K562 (cell line): ENCODE data around the gene ZSCAN32. TPM values are rescaled to one million over a fixed set of nuclear protein-coding genes. Genes with fewer than 3 reads are reported as not detected.

Experiments
- ATAC-seq: fragments of 200-7000 bp; cut with Tn5 transposase; 3 replicates; pipeline ENCODE4 v1.9.1; 2020; ENCODE audit warnings: moderate library complexity
- BruUV-seq: library from RNA; stranded (reverse); fragments of 400-500 nt; replicated peaks from 2 replicates; lab custom pipeline; 2021; lab: Mats Ljungman, UMichigan
- CTCF ChIA-PET: fragments of 300-600 bp; formaldehyde crosslinking; extraction: SDS; loops from one replicate; lab custom pipeline; 2021; ENCODE audit warnings: low intra/inter-chr PET ratio; lab: Yijun Ruan, JAX
- POLR2A ChIA-PET: fragments of 300-600, 350-650 bp; sonication (Branson Sonifier 250); formaldehyde crosslinking; extraction: SDS; loops from one replicate; lab custom pipeline; 2021; ENCODE audit warnings: antibody characterized with exemption, inconsistent platforms; lab: Yijun Ruan, JAX
- DNase-seq, 4 experiments: peaks; one replicate each; pipeline versions ENCODE4 v3.0.0 to v3.0.0-alpha.2; 2011 to 2018; ENCODE audit warnings: low spot score in 3 of 4, mixed read lengths in 3 of 4; ENCODE audit errors: extremely low read depth in 1 of 4
- FAIRE-seq: peaks from 2 replicates; lab custom pipeline; 2011; peaks lifted over from hg19 to GRCh38; lab: Jason Lieb, UNC
- H2AFZ ChIP-seq: 2 replicates; pipeline ENCODE4 v1.6.0; 2011; ENCODE audit warnings: low read depth, low read length, control low read depth, inconsistent platforms
- H3K27ac ChIP-seq: fragments of 200-600 bp; 3 replicates; pipeline ENCODE4 v1.8.0; 2011; ENCODE audit warnings: low read depth, mild to moderate bottlenecking, control low read depth, inconsistent platforms, low read length, moderate library complexity, mixed read lengths; ENCODE audit errors: extremely low read depth
- H3K27me3 ChIP-seq, 2 experiments: fragments of 300-600 bp in 1 of 2; 2 replicates in 1 of 2; 3 replicates in 1 of 2; pipeline versions ENCODE4 v1.6.0 to v1.8.0; 2011; ENCODE audit warnings: inconsistent platforms in 2 of 2, low read length in 2 of 2, mild to moderate bottlenecking in 1 of 2, mixed read lengths in 1 of 2, moderate library complexity in 1 of 2; ENCODE audit not compliant: control insufficient read depth in 2 of 2, insufficient read depth in 2 of 2
- H3K36me3 ChIP-seq: fragments of 300-600 bp; 3 replicates; pipeline ENCODE4 v1.8.0; 2011; ENCODE audit warnings: mild to moderate bottlenecking, low read length, inconsistent platforms; ENCODE audit not compliant: control insufficient read depth, insufficient read depth
- H3K4me1 ChIP-seq, 2 experiments: fragments of 200-600 bp in 1 of 2; replicated peaks in 1 of 2; 2 replicates in 1 of 2; 3 replicates in 1 of 2; pipeline versions ENCODE4 v1.5.1 to v1.8.0; 2011; ENCODE audit warnings: inconsistent platforms in 2 of 2, low read length in 2 of 2, mild to moderate bottlenecking in 1 of 2, mixed read lengths in 1 of 2, moderate library complexity in 1 of 2; ENCODE audit not compliant: control insufficient read depth in 2 of 2, insufficient read depth in 2 of 2
- H3K4me2 ChIP-seq: 2 replicates; pipeline ENCODE4 v1.6.1; 2011; ENCODE audit warnings: low read length, control low read depth, inconsistent platforms, mixed read lengths; ENCODE audit not compliant: insufficient read depth
- H3K4me3 ChIP-seq: fragments of 200-600 bp; sonication (generic), shearing (Covaris generic); 2 replicates; pipeline ENCODE4 v1.5.1; 2016; ENCODE audit warnings: control low read depth, inconsistent platforms
- H3K79me2 ChIP-seq: fragments of 200-600 bp; 3 replicates; pipeline ENCODE4 v1.8.0; 2011; ENCODE audit warnings: low read length, inconsistent platforms; ENCODE audit not compliant: control insufficient read depth, insufficient read depth
- H3K9ac ChIP-seq, 2 experiments: 2 replicates each; pipeline versions ENCODE4 v1.6.0 to v1.6.1; 2011; ENCODE audit warnings: low read depth in 2 of 2, low read length in 2 of 2, control low read depth in 1 of 2, inconsistent platforms in 1 of 2, mild to moderate bottlenecking in 1 of 2, mixed read lengths in 1 of 2; ENCODE audit not compliant: insufficient read depth in 1 of 2
- H3K9me1 ChIP-seq: one replicate; pipeline ENCODE4 v1.6.0; 2011; ENCODE audit warnings: inconsistent platforms, mild to moderate bottlenecking, low read length, moderate library complexity; ENCODE audit not compliant: control insufficient read depth, insufficient read depth
- H3K9me3 ChIP-seq: replicated peaks from 2 replicates; pipeline ENCODE4 v1.5.1; 2011; ENCODE audit warnings: low read depth, low read length, inconsistent platforms; ENCODE audit not compliant: control insufficient read depth, insufficient read depth
- H4K20me1 ChIP-seq: replicated peaks from 2 replicates; pipeline ENCODE4 v1.6.1; 2011; ENCODE audit warnings: low read length, inconsistent platforms, mixed read lengths; ENCODE audit not compliant: control insufficient read depth, insufficient read depth
- ATF1 ChIP-seq, 2 experiments: fragments of 450-650 bp in 1 of 2; IDR thresholded peaks; 2 replicates each; pipeline ENCODE4 v1.6.1; 2016; ENCODE audit warnings: missing compliant biosample characterization in 1 of 2, missing genetic modification characterization in 1 of 2
- CCAR2 ChIP-seq: fragments of 200-400 bp; formaldehyde crosslinking; IDR thresholded peaks from 2 replicates; pipeline ENCODE4 v1.6.1; 2017; ENCODE audit warnings: mild to moderate bottlenecking, low read depth, low read length
- JUN ChIP-seq, 2 experiments: sonication (generic) in 1 of 2; formaldehyde crosslinking in 1 of 2; IDR thresholded peaks; 2 replicates each; pipeline versions ENCODE4 v1.6.1 to v1.8.0; 2012 to 2022; ENCODE audit warnings: borderline replicate concordance in 2 of 2, mild to moderate bottlenecking in 2 of 2, improper control_type of control experiment in 1 of 2, low read depth in 1 of 2, low read length in 1 of 2, missing genetic modification reagents in 1 of 2
- PPARD ChIP-seq: fragments of 250-450 bp; sonication (Bioruptor Pico); IDR thresholded peaks from 2 replicates; pipeline ENCODE4 v1.8.0; 2022; ENCODE audit warnings: inconsistent platforms, mild to moderate bottlenecking, moderate library complexity
- SMAD3 ChIP-seq: fragments of 450-650 bp; formaldehyde crosslinking; conservative IDR thresholded peaks from 2 replicates; pipeline ENCODE4 v1.4.0; 2020; ENCODE audit warnings: mild to moderate bottlenecking
- TARDBP ChIP-seq: fragments of 450-650 bp; IDR thresholded peaks from 2 replicates; pipeline ENCODE4 v1.6.1; 2016
- USF1 ChIP-seq: sonication (generic); formaldehyde crosslinking; IDR thresholded peaks from 2 replicates; pipeline ENCODE4 v1.9.0; 2022; ENCODE audit warnings: mild to moderate bottlenecking, missing genetic modification reagents
- ZFX ChIP-seq: sonication (generic); formaldehyde crosslinking; IDR thresholded peaks from 2 replicates; pipeline ENCODE4 v1.8.0; 2022; ENCODE audit warnings: mild to moderate bottlenecking, missing genetic modification reagents, moderate library complexity
- ZNF384 ChIP-seq: IDR thresholded peaks from 2 replicates; pipeline ENCODE4 v1.6.1; 2012; ENCODE audit warnings: low read depth, low read length, improper control_type of control experiment
- WGBS: fragments of 100-300 bp; shearing (Covaris generic); methylation state at CpG from one replicate; pipeline ENCODE4 v1.1.6; 2016; ENCODE audit warnings: low coverage, mixed read lengths; ENCODE audit not compliant: insufficient coverage; ENCODE audit errors: missing lambda C conversion rate; 5-methylcytosine and 5-hydroxymethylcytosine counted together
- in situ Hi-C: fragments of 300-500 bp; cut with MboI; formaldehyde crosslinking; loops from 4 replicates; pipeline ENCODE4 v1.15.0; 2018; ENCODE audit warnings: inconsistent platforms, mixed read lengths
- intact Hi-C: fragments of 100-400 bp; cut with micrococcal nuclease; formaldehyde crosslinking; loops from 2 replicates; pipeline ENCODE4 v1.14.2; 2022
- polyA plus RNA-seq, 8 experiments: library from polyadenylated mRNA; depleted of rRNA in 4 of 8; stranded (reverse) in 5 of 8; unstranded in 3 of 8; fragments of >200 nt; fragmentation: Nextera tagmentation in 2 of 8; fragmentation: Illumina TruSeq in 1 of 8; extraction: Ambion mirVana in 2 of 8; extraction: Trizol in 1 of 8; gene quantifications; 2 replicates each; pipeline versions ENCODE4 v1.2.1 to v1.2.3, GENCODE V29; 2011 to 2014; ENCODE audit warnings: inconsistent platforms in 1 of 8, missing spikeins in 1 of 8
- total RNA-seq, 7 experiments: library from RNA; depleted of rRNA in 6 of 7; stranded (reverse); fragments of >200 nt in 6 of 7; fragmentation: Illumina TruSeq in 2 of 7; extraction: Trizol in 2 of 7; gene quantifications; 2 replicates each; pipeline versions ENCODE4 v1.2.1 to v1.2.3, GENCODE V29; 2011 to 2021; ENCODE audit warnings: low replicate concordance in 1 of 7
- TF ChIP-seq, protein P1 (sequence below), 2 experiments: fragments of 250-450 bp in 1 of 2; fragments of 450-650 bp in 1 of 2; sonication (Bioruptor Pico) in 1 of 2; IDR thresholded peaks; 2 replicates each; pipeline versions ENCODE4 v1.6.1 to v1.8.0; 2016 to 2021; ENCODE audit warnings: mild to moderate bottlenecking in 2 of 2, moderate library complexity in 2 of 2, missing compliant biosample characterization in 1 of 2, missing genetic modification characterization in 1 of 2

Gene ZSCAN32
- total and polyA plus RNA-seq, 9 of the 15 experiments (the other 6 are each of a cell fraction or from before 2014, with no cell fraction given) = 16.0 to 29.4 (median 19.2) TPM

DNA sequence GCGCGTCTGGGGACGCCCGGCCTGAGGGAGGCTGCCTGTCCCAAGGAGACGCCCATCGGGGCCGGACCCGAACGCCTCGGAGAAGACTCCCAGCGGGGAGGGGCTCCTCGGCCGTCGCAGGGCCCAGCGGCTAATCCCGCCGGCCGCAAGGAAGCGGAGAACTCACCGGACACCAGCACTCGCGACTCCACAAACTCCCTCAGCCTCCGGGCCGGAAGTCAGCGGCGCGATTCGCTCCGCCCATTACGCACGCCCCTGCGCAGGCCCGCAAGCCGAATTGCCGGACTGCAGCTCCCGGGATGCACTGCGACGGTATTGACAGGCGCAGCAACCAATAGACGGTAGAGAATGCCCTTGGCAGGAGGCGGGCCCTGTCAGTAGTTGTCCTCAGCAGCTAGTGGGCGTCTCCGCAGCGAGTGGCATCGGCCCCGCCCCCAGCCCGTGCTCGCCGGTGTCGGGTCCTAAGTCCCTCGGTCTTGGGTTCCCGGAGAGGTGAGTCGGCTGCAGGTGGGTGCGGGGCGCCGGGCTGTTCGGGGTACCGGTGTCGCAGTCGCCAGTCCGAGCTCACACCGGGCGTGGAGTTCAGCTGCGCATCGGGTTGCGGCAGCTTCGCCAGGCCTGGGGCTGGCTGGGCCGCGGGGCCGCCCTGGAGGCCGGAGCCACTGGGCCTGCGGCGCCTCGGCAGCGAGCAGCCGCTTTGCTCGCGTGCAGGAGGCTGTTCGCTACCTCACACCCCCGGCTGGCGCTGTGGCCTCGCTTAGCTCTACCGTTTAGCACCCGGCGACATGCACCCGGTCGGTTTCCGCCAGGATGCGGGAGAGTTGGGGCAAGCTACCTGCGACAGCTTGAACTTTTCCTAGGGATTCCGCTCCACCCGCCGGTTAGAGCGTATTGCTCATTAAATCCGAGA lies at the start of gene ZSCAN32, which contains the start of gene ZNF174 (continued):
- TF ChIP-seq ATF1 (CRISPR knock-in tag; IDR thresholded peaks at IDR 0.05) (peak; percentile 1; the same call in 1 of the 2 replicates), ATF1 (tag; IDR thresholded peaks at IDR 0.05) (peak; percentile 92), ZNF384 (no peak), PPARD (CRISPR knock-in tag) (no peak), CCAR2 (no peak), SMAD3 (CRISPR knock-in tag) (0 out of 2 replicates have a peak, but pooled peaks have one; percentile 56)
- TF ChIP-seq, all 486 proteins: peak for 145

GRCh38 chr16:3444032-3444388 lies 43.2 kb upstream of the ZSCAN32 start:
- CTCF ChIA-PET = no interaction called here
- POLR2A ChIA-PET = interaction anchor here (1.0 kb wide), 1 partner anchor 9 kb away, joined by 4 read pairs; no protein-coding TSS in a partner anchor
- BruUV-seq = TSS peak; percentile 85
- FAIRE-seq (no peak), DNase-seq (no peak)
- H3K4me3 ChIP-seq = peak overlapping the region; percentile 41
- no peaks in the 10 kb centered on the region for H3K79me2 ChIP-seq
- H3K9me1 ChIP-seq = no peaks in the 10 kb centered on the region
- H2AFZ ChIP-seq = peak overlapping the region; percentile 63; the same call in 1 of the 2 replicates
- TF ChIP-seq, protein P1, sequence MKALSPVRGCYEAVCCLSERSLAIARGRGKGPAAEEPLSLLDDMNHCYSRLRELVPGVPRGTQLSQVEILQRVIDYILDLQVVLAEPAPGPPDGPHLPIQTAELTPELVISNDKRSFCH (CRISPR knock-in tag; IDR thresholded peaks at IDR 0.05) = no peak
- TF ChIP-seq, protein P1 (tag; IDR thresholded peaks at IDR 0.05) = no peak
- TF ChIP-seq JUN (IDR thresholded peaks at IDR 0.05; ENCODE audit: borderline replicate concordance, low read depth, low read length) (no peak), JUN (CRISPR knock-in tag; IDR thresholded peaks at IDR 0.05; ENCODE audit: borderline replicate concordance) (0 out of 2 replicates have a peak, but pooled peaks have one; percentile 50), TARDBP (no peak), ZFX (CRISPR knock-in tag) (peak; percentile 8; the same call in 1 of the 2 replicates), USF1 (0 out of 2 replicates have a peak, but pooled peaks have one; percentile 3)
- TF ChIP-seq, all 486 proteins: peak for 3
- H3K36me3 ChIP-seq = no peaks in the 10 kb centered on the region
- intact Hi-C loops = no loop called here
- H4K20me1 ChIP-seq = no peaks in the 10 kb centered on the region
- in situ Hi-C loops = no loop called here
- H3K4me2 ChIP-seq = peak overlapping the region; percentile 74
- peak overlapping the region; percentile 41; the same call in 2 of the 3 replicates for H3K27ac ChIP-seq
- peak overlapping the region in 1 of 2 experiments; percentile 45; a peak in 1 of 4 replicates for H3K9ac ChIP-seq
- WGBS = 24% methylated on average over 10 of the region's 10 CpGs
- no peaks in the 10 kb centered on the region; a peak in 2 of 5 replicates for H3K4me1 ChIP-seq
- peaks cover 0 to 2% of the 10 kb centered on the region in 2 experiments; a peak in 1 of 5 replicates for H3K27me3 ChIP-seq
- ATAC-seq = peak; percentile 63
- no peaks in the 10 kb centered on the region; the same call in none of the 2 replicates for H3K9me3 ChIP-seq
